HL-60 (cell line): ENCODE results near the gene SMIM24.

Experiments used
- GABPA ChIP-seq: IDR thresholded peaks from 2 replicates; pipeline ENCODE4 v1.6.1; 2012; ENCODE audit warnings: low read depth
- POLR2AphosphoS5 ChIP-seq: IDR thresholded peaks from 2 replicates; pipeline ENCODE4 v1.6.1; 2012; ENCODE audit warnings: low read depth
- SPI1 ChIP-seq: IDR thresholded peaks from 2 replicates; pipeline ENCODE4 v1.6.1; 2012; ENCODE audit warnings: low read depth, mild to moderate bottlenecking, borderline replicate concordance
- TF ChIP-seq, protein P1 (sequence below): IDR thresholded peaks from one replicate; pipeline ENCODE4 v1.5.1; 2011; ENCODE audit warnings: low read length, control low read depth, inconsistent platforms; ENCODE audit not compliant: insufficient read depth
- TF ChIP-seq, protein P2 (sequence below): IDR thresholded peaks from 2 replicates; pipeline ENCODE4 v1.6.1; 2012; ENCODE audit warnings: low read depth; ENCODE audit not compliant: insufficient replicate concordance

DNA sequence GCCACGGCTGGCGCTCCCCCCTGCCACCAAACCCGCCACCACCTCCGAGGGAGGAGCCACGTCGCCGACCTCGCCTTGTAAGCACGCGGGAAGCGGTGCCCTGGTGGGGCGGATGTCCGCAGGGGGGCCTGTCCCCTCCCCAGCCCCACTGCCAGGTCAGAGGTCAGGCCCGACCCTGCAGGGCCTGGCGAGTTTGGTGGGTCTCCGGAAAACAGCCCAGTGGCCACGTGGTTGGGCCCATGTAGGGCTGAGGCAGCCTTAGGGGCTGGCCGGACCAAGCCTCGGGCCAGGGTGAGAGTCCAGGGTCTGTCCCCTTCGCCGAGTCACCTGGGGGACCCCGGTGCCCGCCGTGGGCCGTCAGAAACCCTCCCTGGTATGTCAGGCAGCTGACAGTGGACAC is 26.5 kb downstream of the SMIM24 start:
- TF ChIP-seq, protein P1, sequence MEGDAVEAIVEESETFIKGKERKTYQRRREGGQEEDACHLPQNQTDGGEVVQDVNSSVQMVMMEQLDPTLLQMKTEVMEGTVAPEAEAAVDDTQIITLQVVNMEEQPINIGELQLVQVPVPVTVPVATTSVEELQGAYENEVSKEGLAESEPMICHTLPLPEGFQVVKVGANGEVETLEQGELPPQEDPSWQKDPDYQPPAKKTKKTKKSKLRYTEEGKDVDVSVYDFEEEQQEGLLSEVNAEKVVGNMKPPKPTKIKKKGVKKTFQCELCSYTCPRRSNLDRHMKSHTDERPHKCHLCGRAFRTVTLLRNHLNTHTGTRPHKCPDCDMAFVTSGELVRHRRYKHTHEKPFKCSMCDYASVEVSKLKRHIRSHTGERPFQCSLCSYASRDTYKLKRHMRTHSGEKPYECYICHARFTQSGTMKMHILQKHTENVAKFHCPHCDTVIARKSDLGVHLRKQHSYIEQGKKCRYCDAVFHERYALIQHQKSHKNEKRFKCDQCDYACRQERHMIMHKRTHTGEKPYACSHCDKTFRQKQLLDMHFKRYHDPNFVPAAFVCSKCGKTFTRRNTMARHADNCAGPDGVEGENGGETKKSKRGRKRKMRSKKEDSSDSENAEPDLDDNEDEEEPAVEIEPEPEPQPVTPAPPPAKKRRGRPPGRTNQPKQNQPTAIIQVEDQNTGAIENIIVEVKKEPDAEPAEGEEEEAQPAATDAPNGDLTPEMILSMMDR, result no peak
- TF ChIP-seq POLR2AphosphoS5 (no peak), SPI1 (no peak), GABPA (no peak)
- TF ChIP-seq, protein P2, sequence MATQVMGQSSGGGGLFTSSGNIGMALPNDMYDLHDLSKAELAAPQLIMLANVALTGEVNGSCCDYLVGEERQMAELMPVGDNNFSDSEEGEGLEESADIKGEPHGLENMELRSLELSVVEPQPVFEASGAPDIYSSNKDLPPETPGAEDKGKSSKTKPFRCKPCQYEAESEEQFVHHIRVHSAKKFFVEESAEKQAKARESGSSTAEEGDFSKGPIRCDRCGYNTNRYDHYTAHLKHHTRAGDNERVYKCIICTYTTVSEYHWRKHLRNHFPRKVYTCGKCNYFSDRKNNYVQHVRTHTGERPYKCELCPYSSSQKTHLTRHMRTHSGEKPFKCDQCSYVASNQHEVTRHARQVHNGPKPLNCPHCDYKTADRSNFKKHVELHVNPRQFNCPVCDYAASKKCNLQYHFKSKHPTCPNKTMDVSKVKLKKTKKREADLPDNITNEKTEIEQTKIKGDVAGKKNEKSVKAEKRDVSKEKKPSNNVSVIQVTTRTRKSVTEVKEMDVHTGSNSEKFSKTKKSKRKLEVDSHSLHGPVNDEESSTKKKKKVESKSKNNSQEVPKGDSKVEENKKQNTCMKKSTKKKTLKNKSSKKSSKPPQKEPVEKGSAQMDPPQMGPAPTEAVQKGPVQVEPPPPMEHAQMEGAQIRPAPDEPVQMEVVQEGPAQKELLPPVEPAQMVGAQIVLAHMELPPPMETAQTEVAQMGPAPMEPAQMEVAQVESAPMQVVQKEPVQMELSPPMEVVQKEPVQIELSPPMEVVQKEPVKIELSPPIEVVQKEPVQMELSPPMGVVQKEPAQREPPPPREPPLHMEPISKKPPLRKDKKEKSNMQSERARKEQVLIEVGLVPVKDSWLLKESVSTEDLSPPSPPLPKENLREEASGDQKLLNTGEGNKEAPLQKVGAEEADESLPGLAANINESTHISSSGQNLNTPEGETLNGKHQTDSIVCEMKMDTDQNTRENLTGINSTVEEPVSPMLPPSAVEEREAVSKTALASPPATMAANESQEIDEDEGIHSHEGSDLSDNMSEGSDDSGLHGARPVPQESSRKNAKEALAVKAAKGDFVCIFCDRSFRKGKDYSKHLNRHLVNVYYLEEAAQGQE, result no peak
